Ovary (tissue), 9 donors: ENCODE measurements around the gene MEP1A. TPM values are rescaled to one million over a fixed set of nuclear protein-coding genes. Genes with fewer than 3 reads are reported as not detected.

Source experiments
- DNase-seq, 5 donors: peaks; one replicate each; pipeline ENCODE4 v3.0.0-alpha.2; 2019 to 2020
- H3K27ac ChIP-seq, 2 donors: fragments of 200-600 bp; one replicate each; pipeline versions ENCODE4 v1.5.1 to v1.8.0; 2019 to 2022
- H3K27me3 ChIP-seq: fragments of 200-600 bp; one replicate; pipeline ENCODE4 v1.8.0; 2022
- H3K36me3 ChIP-seq: fragments of 200-600 bp; sonication (generic); one replicate; pipeline ENCODE4 v1.5.1; 2019
- H3K4me1 ChIP-seq: one replicate; pipeline ENCODE4 v1.8.1; 2013; ENCODE audit warnings: mild to moderate bottlenecking, moderate library complexity; ENCODE audit not compliant: insufficient read depth
- H3K4me3 ChIP-seq: fragments of 200-600 bp; sonication (generic); one replicate; pipeline ENCODE4 v1.5.1; 2017
- H3K9me3 ChIP-seq, 2 donors: fragments of 200-600 bp in 1 of 2; sonication (generic) in 1 of 2; one replicate each; pipeline versions ENCODE4 v1.5.1 to v1.8.1; 2013 to 2019; ENCODE audit warnings: mild to moderate bottlenecking in 1 of 2, moderate library complexity in 1 of 2
- EP300 ChIP-seq: sonication (generic); formaldehyde crosslinking; IDR thresholded peaks from one replicate; pipeline ENCODE4 v1.6.1; 2017; ENCODE audit warnings: antibody characterized with exemption
- POLR2A ChIP-seq: fragments of 450-650 bp; IDR thresholded peaks from one replicate; pipeline ENCODE4 v1.6.1; 2017; ENCODE audit warnings: antibody characterized with exemption, mild to moderate bottlenecking, moderate library complexity
- WGBS, 3 donors: extraction: QIAGEN DNeasy Blood & Tissue Kit in 1 of 3; methylation state at CpG; one replicate each; pipeline versions ENCODE4 v1.1.5 to v1.1.7; 2013 to 2017; 5-methylcytosine and 5-hydroxymethylcytosine counted together
- intact Hi-C, 4 donors: fragments of 100-400 bp; cut with DNase I; formaldehyde crosslinking; loops; one replicate each; pipeline versions ENCODE4 v1.11.0 to v1.15.1; 2022 to 2023
- polyA plus RNA-seq, 2 donors: library from polyadenylated mRNA; stranded (reverse); fragments of 200-250 nt in 1 of 2; fragments of 350-450 nt in 1 of 2; fragmentation: Illumina TruSeq in 1 of 2; extraction: RNeasy Lipid Tissue Mini Kit (QIAGEN cat#74804) in 1 of 2; gene quantifications; one replicate each; pipeline ENCODE4 v1.2.3, GENCODE V29; 2013 to 2014
- total RNA-seq, 7 donors: library from RNA; depleted of rRNA in 2 of 7; stranded (reverse); fragments of >200 nt in 2 of 7; fragmentation: NEBNext Ultra II Directional in 3 of 7; extraction: Animal tissue kit (Norgen Biotek cat#: 25700) in 3 of 7; gene quantifications; one replicate each; pipeline versions ENCODE4 v1.1.0 to v1.2.4, GENCODE V29; 2016 to 2023
- TF ChIP-seq, protein P1 (sequence below), 3 donors: fragments of 450-650 bp in 2 of 3; fragments of 200-600 bp in 1 of 3; IDR thresholded peaks; one replicate each; pipeline versions ENCODE4 v1.5.1 to v1.8.0; 2016 to 2022; ENCODE audit warnings: antibody characterized with exemption in 3 of 3, mild to moderate bottlenecking in 1 of 3
- donor health status: DM: no; HTN: no; CAD: no; lungs with moderate emphysema.
- donor health status: DM: no; HTN: no; CAD: no.
- donor health status: Bipolar disorder and iron deficiency.
- donor health status: DM: yes; HTN: yes; CAD: no.
- donor health status: DM: no; HTN: no; CAD: no.
- donor health status: DM: yes; HTN: yes; CAD: no.

MEP1A gene
- total and polyA plus RNA-seq, 9 donors = 0.13 to 3.0 (median 0.80) TPM; not detected in 6

DNA sequence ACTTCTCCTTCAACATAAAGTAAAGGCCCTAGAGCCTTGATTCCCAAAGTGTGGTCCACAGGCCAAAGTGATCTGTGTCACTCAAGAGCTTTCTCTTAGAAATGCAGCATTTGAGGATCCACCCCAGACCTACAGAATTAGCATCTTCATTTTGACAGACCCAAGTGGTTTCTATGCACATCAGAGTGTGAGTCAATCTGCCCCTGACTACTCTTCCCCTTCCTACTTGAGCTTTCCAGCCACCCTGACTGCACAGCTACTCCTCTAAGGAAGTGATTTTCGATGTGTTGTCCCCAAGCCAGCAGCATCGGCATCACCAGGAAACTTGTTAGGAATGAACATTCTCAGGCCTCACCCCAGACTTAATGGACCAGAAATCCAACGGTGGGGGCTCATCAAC, 2.6 kb downstream of the MEP1A start:
- no peaks in the 10 kb centered on the region for H3K36me3 ChIP-seq
- no peaks in the 10 kb centered on the region for H3K4me1 ChIP-seq
- intact Hi-C loops = no loop called here
- no peak overlapping the region for H3K4me3 ChIP-seq
- H3K27ac ChIP-seq = no peak overlapping the region
- no peaks in the 10 kb centered on the region for H3K9me3 ChIP-seq
- TF ChIP-seq EP300 (no peak), POLR2A (no peak)
- TF ChIP-seq, protein P1, sequence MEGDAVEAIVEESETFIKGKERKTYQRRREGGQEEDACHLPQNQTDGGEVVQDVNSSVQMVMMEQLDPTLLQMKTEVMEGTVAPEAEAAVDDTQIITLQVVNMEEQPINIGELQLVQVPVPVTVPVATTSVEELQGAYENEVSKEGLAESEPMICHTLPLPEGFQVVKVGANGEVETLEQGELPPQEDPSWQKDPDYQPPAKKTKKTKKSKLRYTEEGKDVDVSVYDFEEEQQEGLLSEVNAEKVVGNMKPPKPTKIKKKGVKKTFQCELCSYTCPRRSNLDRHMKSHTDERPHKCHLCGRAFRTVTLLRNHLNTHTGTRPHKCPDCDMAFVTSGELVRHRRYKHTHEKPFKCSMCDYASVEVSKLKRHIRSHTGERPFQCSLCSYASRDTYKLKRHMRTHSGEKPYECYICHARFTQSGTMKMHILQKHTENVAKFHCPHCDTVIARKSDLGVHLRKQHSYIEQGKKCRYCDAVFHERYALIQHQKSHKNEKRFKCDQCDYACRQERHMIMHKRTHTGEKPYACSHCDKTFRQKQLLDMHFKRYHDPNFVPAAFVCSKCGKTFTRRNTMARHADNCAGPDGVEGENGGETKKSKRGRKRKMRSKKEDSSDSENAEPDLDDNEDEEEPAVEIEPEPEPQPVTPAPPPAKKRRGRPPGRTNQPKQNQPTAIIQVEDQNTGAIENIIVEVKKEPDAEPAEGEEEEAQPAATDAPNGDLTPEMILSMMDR (IDR thresholded peaks at IDR 0.05) = no peak
- 93 to 95% (median 94%) methylated on average over 3 of the region's 3 CpGs for WGBS, 3 donors
- H3K27me3 ChIP-seq = no peaks in the 10 kb centered on the region
- DNase-seq = no peak

DNA sequence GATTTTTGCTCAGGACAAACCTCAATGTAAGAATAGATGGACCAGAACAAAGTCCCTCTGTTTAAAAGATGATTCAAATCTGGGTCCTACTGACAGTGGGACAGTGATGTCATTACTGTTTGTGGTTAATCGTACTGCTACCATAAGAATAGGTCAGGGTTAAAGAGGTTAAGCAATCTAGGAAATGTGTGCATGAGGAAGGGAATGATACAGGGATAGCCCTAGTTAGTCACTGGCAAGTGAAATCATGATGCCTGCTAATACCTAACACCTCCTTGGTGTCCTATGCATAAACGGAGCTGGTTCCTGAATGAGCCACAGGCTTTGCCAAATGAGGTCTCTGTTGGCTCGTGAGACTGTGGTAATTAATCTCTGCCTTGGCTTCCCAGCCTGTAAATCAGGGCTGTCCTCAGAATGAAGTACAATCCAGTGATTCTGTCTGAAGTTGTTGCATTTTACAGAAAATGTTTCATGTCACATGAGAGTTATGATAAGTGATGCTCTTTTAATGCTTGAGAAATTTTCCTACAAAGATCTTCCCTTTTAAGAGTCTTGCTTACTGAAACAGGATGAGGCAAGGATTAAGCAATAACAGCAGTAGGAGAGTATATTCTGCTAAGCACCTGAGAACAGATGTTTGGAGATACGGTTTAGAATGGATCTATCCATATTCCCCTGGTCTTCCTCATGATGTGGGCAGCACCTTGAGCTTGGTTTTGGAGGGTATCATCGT, 3.8 kb downstream of the MEP1A start:
- WGBS, 3 donors = 57 to 68% (median 59%) methylated on average over 5 of the region's 5 CpGs
- no peaks in the 10 kb centered on the region for H3K36me3 ChIP-seq
- intact Hi-C loops = no loop called here
- H3K4me1 ChIP-seq = no peaks in the 10 kb centered on the region
- TF ChIP-seq, protein P1 (IDR thresholded peaks at IDR 0.05) = no peak
- TF ChIP-seq POLR2A (no peak), EP300 (no peak)
- H3K27me3 ChIP-seq = no peaks in the 10 kb centered on the region
- H3K9me3 ChIP-seq = no peaks in the 10 kb centered on the region
- no peak overlapping the region for H3K4me3 ChIP-seq
- H3K27ac ChIP-seq = no peak overlapping the region
- no peak for DNase-seq

DNA sequence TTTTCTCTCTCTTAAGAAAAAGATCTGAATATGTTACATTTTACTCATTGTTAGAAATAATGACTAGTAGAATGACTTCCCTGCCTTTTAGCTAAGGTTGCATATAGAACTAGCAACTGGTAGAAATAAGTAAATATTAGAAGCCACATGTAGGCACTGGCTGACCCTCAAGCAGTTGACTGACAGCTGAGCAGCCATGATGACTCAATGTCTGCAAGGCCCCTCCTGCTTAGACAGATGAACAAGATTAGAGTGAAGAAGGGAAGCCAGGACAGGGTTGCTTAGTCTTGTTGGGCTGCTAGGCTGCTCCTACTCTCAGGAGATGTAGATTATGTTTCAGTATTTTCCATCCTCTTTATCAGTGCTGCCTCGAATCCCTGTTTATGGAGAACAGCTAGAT, 6.5 kb downstream of the MEP1A start:
- TF ChIP-seq, protein P1 (IDR thresholded peaks at IDR 0.05) = no peak
- no peak for TF ChIP-seq POLR2A
- TF ChIP-seq EP300 = no peak
- Histone ChIP-seq H3K4me3 (no peak overlapping the region), H3K27me3 (no peaks in the 10 kb centered on the region), H3K9me3 (no peaks in the 10 kb centered on the region), H3K36me3 (no peaks in the 10 kb centered on the region), H3K4me1 (no peaks in the 10 kb centered on the region), H3K27ac (no peak overlapping the region)
- WGBS, 3 donors = 22 to 32% (median 31%) methylated on average over 1 of the region's 1 CpG
- no peak for DNase-seq
- intact Hi-C loops = no loop called here

DNA sequence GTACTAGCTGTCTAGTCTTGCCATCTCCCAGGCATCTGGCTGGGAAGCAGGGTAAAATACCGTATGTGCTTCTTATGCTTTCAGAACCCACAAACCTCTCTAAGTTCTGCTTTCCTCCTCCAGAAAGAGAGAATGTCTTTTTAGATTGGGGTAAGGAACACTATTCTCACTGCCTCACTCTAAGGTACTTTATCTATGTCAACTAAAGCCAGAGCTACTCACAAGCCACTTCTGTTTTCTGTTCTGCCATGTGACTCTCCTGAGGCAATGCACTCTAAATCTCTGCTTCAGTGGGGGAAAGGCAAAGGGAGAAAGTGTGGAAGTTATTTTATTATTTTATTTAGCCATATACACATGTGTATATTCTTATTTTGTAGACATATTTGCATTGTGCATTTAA, 15.6 kb downstream of the MEP1A start:
- Histone ChIP-seq H3K4me1 (no peaks in the 10 kb centered on the region), H3K9me3 (no peaks in the 10 kb centered on the region), H3K4me3 (no peak overlapping the region), H3K27me3 (no peaks in the 10 kb centered on the region), H3K27ac (no peak overlapping the region), H3K36me3 (no peaks in the 10 kb centered on the region)
- DNase-seq = no peak
- no peak for TF ChIP-seq POLR2A
- no peak for TF ChIP-seq EP300
- TF ChIP-seq, protein P1 (IDR thresholded peaks at IDR 0.05) = no peak
- 50 to 58% (median 52%) methylated on average over 1 of the region's 1 CpG for WGBS, 3 donors
- intact Hi-C loops = no loop called here
